ENCODE data around the gene CABLES1.
A peak's percentile ranks its signal among the peaks of the same experiment; 100 is the strongest.

CABLES1 gene

DNA sequence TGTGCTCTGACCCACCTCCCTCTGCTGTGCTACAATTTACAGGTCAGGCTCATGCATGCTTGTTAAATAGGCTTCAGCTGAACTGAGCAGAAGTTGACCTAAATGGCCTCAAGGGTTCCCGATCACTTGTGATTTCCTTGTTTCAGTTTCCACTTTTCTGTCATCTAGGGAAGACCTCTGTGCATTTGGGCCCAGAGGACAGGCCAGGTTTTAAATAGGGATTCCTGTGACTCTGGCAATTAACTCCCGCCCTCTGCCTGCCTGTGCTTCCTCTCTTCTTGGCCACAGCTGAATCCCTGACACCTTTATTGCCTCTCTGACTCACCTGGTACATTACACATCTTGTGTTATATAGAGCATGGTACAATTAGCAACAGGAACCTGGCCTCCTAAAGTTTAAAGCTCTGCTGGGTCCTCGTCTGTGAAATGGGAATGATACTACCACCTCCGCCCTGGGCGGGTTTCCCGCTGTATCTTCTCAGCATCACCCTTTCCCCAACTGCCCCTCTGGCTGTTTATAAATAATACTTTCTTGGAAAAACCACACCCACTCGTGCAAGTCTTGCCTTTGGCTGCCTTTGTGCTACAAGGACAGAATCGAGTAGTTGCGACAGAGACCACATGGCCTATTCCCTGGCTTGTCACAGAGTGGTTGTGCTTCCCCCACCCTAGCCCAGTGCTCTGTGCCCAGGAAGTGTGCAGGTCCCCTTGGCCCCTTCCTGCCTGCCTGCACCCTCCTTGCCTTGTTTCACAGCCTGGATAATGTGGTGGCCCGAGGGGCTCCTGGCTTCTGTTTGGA is 7.9 kb downstream of the CABLES1 start:
- DNase-seq (ENCODE audit: low read depth) = peak; percentile 63
- H3K4me3 ChIP-seq (ENCODE audit: low read length) = no peak overlapping the region
- TF ChIP-seq, protein P1, sequence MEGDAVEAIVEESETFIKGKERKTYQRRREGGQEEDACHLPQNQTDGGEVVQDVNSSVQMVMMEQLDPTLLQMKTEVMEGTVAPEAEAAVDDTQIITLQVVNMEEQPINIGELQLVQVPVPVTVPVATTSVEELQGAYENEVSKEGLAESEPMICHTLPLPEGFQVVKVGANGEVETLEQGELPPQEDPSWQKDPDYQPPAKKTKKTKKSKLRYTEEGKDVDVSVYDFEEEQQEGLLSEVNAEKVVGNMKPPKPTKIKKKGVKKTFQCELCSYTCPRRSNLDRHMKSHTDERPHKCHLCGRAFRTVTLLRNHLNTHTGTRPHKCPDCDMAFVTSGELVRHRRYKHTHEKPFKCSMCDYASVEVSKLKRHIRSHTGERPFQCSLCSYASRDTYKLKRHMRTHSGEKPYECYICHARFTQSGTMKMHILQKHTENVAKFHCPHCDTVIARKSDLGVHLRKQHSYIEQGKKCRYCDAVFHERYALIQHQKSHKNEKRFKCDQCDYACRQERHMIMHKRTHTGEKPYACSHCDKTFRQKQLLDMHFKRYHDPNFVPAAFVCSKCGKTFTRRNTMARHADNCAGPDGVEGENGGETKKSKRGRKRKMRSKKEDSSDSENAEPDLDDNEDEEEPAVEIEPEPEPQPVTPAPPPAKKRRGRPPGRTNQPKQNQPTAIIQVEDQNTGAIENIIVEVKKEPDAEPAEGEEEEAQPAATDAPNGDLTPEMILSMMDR (conservative IDR thresholded peaks at IDR 0.05; ENCODE audit: low read length) = no peak

DNA sequence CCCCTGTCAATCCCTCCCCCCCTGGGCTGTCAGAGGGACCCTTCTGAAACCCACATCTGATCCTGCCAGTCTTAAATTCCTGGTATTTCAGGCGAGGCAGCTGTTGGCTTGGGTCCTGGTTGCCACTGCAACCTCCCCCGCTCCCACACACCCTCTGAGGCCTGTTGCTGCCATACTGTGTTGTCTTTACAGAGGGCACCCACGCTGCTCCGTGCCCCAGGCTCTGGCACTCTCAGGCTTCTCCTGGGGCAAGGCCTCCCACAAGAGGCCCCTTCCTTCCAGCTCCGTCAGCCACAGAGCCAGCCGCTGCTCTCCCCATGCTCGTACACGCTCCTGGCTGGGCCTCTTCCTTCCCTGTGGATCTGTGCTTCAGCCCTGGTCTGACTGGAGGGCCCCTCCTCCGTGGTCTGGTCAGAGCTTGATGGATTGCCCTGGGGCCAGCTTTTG is 8.6 kb downstream of the CABLES1 start:
- TF ChIP-seq, protein P1 (conservative IDR thresholded peaks at IDR 0.05; ENCODE audit: low read length) = no peak
- peak overlapping the region; percentile 12; the same call in 1 of the 2 replicates for H3K4me3 ChIP-seq (ENCODE audit: low read length)

DNA sequence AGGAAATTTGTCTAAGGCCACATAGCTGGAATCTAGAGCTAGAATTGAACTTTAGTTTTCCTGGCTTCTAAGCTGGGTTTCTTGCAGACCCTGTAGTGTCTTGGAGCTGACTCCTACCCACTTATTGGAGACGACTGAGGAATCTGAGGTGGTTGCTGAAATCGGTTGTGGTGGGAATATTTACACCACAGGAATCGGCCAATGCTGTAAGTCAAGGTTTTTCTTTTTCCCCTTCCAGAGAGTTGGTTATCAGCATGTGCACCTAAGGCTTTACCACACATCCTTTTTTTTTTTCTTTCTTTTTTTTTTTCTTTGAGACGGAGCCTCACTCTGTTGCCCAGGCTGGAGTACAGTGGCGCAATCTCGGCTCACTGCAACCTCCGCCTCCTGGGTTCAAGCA is 9.4 kb downstream of the CABLES1 start:
- no peak for DNase-seq (ENCODE audit: low read depth)
- H3K4me3 ChIP-seq (ENCODE audit: low read length) = no peak overlapping the region
- TF ChIP-seq, protein P1 (conservative IDR thresholded peaks at IDR 0.05; ENCODE audit: low read length) = no peak

More for the DNA sequence above, 8.6 kb downstream of the CABLES1 start:
- DNase-seq (ENCODE audit: low read depth) = no peak

DNA sequence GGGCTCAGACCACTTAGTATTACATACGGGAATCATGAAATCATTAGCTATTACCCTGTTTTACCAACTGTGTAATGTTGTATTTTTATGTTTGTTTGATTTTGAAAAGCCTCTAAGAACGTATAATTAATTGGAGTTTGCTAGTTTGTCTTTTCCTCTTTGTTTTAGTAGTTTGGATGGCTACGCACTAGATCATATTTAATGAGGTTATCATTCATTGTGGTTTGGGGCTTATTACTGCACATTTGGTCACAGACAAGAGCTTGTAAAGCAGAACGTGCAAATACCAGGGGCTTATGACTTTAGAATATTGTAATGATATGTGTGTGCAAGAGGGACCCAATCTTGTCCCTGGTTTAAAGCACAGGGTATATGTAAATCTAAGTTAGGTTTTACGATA is 10.3 kb downstream of the CABLES1 start:
- DNase-seq (ENCODE audit: low read depth) = no peak
- TF ChIP-seq, protein P1 (conservative IDR thresholded peaks at IDR 0.05; ENCODE audit: low read length) = no peak
- no peak overlapping the region for H3K4me3 ChIP-seq (ENCODE audit: low read length)

DNA sequence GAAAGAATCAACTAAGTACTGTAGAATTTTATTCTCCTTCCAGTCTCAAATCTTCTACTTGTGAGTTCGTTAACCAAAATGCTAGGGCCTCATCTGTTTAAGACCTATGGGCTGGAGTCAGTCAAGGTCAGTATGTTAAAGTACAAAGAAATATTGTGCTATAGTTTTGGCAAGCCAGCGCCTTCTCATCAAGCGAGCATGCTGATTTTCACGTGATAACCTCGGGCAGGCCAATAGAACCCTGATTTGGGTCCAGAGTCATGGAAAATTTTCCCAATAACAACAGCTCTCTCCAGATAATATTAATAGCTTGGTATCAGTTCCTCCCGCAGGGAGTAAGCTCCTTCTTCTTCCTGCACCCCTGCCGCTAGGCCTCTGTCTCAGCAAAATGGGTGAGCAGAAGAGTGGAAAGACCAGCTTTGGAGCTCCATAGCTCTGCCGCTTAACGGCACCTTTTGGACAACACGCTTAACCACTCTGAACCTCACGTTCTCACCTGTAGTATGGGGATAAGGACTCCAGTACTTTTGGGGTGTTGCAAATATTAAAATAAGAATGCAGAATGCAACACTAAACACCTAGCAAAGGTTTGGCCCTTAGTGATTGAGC is 11.7 kb downstream of the CABLES1 start:
- H3K4me3 ChIP-seq (ENCODE audit: low read length) = no peak overlapping the region
- no peak for DNase-seq (ENCODE audit: low read depth)
- TF ChIP-seq, protein P1 (conservative IDR thresholded peaks at IDR 0.05; ENCODE audit: low read length) = no peak

DNA sequence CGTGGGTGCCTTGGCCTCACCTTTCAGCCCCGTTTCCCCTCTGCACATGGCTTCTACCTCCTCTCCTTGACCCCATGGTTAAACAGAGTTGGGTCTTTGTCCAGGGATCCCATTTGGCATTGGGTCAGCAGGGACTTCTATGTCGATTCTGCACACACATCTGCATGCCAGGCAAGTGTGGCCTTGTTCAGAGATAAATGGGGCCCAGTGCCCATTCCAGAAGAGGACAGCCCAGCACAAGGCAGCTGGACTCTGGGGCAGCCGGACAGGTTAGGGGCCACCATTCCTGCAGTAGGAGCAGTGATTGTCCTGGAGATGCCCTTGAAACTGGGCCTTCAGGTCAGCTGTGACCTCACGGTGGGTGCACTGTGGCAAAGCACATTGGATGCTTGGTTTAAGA is 13.1 kb downstream of the CABLES1 start:
- no peak for DNase-seq (ENCODE audit: low read depth)
- H3K4me3 ChIP-seq (ENCODE audit: low read length) = no peak overlapping the region
- TF ChIP-seq, protein P1 (conservative IDR thresholded peaks at IDR 0.05; ENCODE audit: low read length) = no peak

DNA sequence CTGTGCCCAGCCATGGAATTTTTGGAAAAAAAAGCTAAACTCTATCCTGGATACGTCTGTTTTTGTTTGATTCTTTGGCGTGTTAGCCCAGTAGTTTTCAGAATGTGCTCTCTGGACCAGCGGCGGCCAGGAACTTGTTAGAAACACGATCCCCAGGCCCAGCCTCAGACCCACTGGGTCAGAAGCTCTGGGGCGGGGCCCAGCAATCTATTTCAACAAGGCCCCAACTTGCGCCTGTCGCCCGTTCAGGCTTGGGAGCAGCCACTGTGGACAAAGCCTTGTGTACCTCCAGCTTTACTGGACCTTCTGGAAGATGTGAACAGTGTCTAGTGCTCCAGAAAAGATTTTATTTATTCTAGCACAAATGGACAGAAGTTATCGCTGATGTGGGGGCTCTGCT is 14.3 kb downstream of the CABLES1 start:
- TF ChIP-seq, protein P1 (conservative IDR thresholded peaks at IDR 0.05; ENCODE audit: low read length) = no peak
- H3K4me3 ChIP-seq (ENCODE audit: low read length) = no peak overlapping the region
- no peak for DNase-seq (ENCODE audit: low read depth)
